Upper lobe of left lung (tissue), 6 donors: ENCODE measurements around the gene ADAMTS17. TPM values are rescaled to one million over a fixed set of nuclear protein-coding genes. Genes with fewer than 3 reads are reported as not detected.

Experiments
- ATAC-seq, 2 donors: fragments of 200-7000 bp; cut with Tn5 transposase; one replicate each; pipeline ENCODE4 v1.9.1; 2022; ENCODE audit warnings: mild to moderate bottlenecking in 2 of 2, moderate library complexity in 2 of 2; ENCODE audit not compliant: low FRiP score in 2 of 2
- DNase-seq, 2 donors: peaks; one replicate each; pipeline ENCODE4 v3.0.0-alpha.2; 2019 to 2020
- H3K27ac ChIP-seq, 4 donors: fragments of 200-600 bp; sonication (generic); one replicate each; pipeline ENCODE4 v1.5.1; 2016 to 2019
- H3K27me3 ChIP-seq, 4 donors: fragments of 200-600 bp; sonication (generic); one replicate each; pipeline ENCODE4 v1.5.1; 2017 to 2019
- H3K36me3 ChIP-seq, 4 donors: fragments of 200-600 bp; sonication (generic); one replicate each; pipeline ENCODE4 v1.5.1; 2016 to 2019
- H3K4me1 ChIP-seq, 4 donors: fragments of 200-600 bp; sonication (generic); one replicate each; pipeline ENCODE4 v1.5.1; 2018 to 2019
- H3K4me3 ChIP-seq, 4 donors: fragments of 200-600 bp; sonication (generic); one replicate each; pipeline ENCODE4 v1.5.1; 2017 to 2019; ENCODE audit warnings: mild to moderate bottlenecking in 2 of 4, moderate library complexity in 1 of 4
- H3K9me3 ChIP-seq, 4 donors: fragments of 200-600 bp; sonication (generic); one replicate each; pipeline ENCODE4 v1.5.1; 2018 to 2019
- EP300 ChIP-seq, 4 donors: sonication (generic); formaldehyde crosslinking; IDR thresholded peaks; one replicate each; pipeline ENCODE4 v1.5.1; 2017; ENCODE audit warnings: antibody characterized with exemption in 4 of 4, control low read depth in 2 of 4
- POLR2A ChIP-seq, 4 donors: fragments of 450-650 bp; IDR thresholded peaks; one replicate each; pipeline ENCODE4 v1.5.1; 2016 to 2017; ENCODE audit warnings: antibody characterized with exemption in 4 of 4, mild to moderate bottlenecking in 2 of 4
- POLR2AphosphoS5 ChIP-seq, 2 donors: sonication (generic); formaldehyde crosslinking; IDR thresholded peaks; one replicate each; pipeline ENCODE4 v1.5.1; 2017; ENCODE audit warnings: antibody characterized with exemption in 2 of 2
- WGBS, 2 donors: methylation state at CpG; one replicate each; pipeline ENCODE4 v1.1.5; 2017 to 2018; 5-methylcytosine and 5-hydroxymethylcytosine counted together
- total RNA-seq, 6 donors: library from RNA; depleted of rRNA in 4 of 6; stranded (reverse); fragments of >200 nt in 4 of 6; gene quantifications; one replicate each; pipeline versions ENCODE4 v1.1.0 to v1.2.1, GENCODE V29; 2016 to 2021
- TF ChIP-seq, protein P1 (sequence below), 6 experiments: fragments of 450-650 bp in 4 of 6; fragments of 200-600 bp in 2 of 6; sonication (generic) in 2 of 6; IDR thresholded peaks; one replicate each; pipeline ENCODE4 v1.5.1; 2016 to 2019; ENCODE audit warnings: antibody characterized with exemption in 6 of 6
- donor health status: DM: no; HTN: no; CAD: no; lungs with moderate emphysema.
- donor health status: DM: no; HTN: yes; CAD: no; lungs with severe emphysema.

Gene ADAMTS17
- total RNA-seq, 6 donors from 2014 or later, result 3.2 to 11.5 (median 5.7) TPM

DNA sequence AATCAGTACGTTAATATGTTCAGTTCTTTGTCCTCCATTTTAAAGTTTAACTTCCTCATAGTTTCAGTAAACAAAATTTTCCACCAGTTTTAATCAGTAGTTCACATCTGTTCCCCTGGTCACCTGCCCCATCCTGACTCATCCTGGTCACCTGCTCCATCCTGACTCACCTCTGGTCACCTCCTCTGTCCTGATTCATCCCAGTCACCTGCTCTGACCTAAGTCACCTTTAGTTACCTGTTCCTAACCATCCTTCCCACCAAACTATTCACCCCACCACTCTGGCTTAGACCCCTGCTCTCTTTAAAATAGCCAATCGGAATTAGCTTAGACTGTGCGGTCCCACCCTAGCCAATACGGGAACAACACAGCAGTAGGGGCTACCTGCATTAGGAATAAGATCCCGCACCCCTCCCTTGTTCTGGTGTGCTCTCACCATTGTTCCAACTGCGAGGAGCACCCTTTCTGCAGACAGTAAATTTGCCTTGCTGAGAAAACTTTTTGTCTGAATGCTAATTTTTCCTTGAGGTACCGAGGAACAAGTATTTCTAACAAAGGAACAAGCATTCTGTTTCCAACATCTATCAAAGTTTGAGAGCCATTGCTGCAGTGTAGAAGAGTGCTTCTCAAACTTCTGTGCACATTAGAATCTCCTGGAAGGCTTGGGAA is 169.3 kb downstream of the ADAMTS17 start:
- Histone ChIP-seq H3K27me3 (no peaks in the 10 kb centered on the region), H3K9me3 (peaks cover 8 to 28% (median 16%) of the 10 kb centered on the region in 4 donors), H3K4me1 (no peaks in the 10 kb centered on the region), H3K36me3 (no peaks in the 10 kb centered on the region), H3K27ac (no peak overlapping the region), H3K4me3 (no peak overlapping the region)
- no peak for TF ChIP-seq EP300 (IDR thresholded peaks at IDR 0.05)
- TF ChIP-seq POLR2A (IDR thresholded peaks at IDR 0.05), result no peak
- TF ChIP-seq POLR2AphosphoS5 (IDR thresholded peaks at IDR 0.05), result no peak
- TF ChIP-seq, protein P1, sequence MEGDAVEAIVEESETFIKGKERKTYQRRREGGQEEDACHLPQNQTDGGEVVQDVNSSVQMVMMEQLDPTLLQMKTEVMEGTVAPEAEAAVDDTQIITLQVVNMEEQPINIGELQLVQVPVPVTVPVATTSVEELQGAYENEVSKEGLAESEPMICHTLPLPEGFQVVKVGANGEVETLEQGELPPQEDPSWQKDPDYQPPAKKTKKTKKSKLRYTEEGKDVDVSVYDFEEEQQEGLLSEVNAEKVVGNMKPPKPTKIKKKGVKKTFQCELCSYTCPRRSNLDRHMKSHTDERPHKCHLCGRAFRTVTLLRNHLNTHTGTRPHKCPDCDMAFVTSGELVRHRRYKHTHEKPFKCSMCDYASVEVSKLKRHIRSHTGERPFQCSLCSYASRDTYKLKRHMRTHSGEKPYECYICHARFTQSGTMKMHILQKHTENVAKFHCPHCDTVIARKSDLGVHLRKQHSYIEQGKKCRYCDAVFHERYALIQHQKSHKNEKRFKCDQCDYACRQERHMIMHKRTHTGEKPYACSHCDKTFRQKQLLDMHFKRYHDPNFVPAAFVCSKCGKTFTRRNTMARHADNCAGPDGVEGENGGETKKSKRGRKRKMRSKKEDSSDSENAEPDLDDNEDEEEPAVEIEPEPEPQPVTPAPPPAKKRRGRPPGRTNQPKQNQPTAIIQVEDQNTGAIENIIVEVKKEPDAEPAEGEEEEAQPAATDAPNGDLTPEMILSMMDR (IDR thresholded peaks at IDR 0.05), result no peak
- WGBS, 2 donors, result 95 to 96% methylated on average over 7 of the region's 7 CpGs
- DNase-seq, result no peak
- no peak for ATAC-seq

DNA sequence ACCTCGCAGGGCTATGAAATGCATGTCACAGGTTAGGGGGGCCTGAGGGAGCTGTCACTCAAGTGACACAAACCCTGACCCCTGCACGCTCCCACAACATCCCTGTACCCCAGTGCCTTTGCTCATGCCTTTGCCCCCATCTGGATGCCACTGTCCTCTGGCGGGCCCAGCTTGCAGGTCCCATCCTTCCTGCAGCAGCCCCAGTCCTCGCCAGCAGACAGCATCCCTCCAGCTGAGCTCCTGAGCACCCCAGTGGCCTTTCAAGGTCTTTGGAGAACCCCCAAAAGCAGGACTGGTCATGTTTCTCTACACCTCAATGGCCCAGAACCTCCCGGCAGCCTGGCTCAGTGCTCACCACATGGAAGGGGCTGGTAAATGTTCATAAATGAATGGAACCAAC is 170.4 kb downstream of the ADAMTS17 start:
- DNase-seq (no peak), ATAC-seq (no peak)
- H3K9me3 ChIP-seq, result peaks cover 8 to 28% (median 16%) of the 10 kb centered on the region in 4 donors
- no peaks in the 10 kb centered on the region for H3K36me3 ChIP-seq
- no peaks in the 10 kb centered on the region for H3K27me3 ChIP-seq
- no peak for TF ChIP-seq POLR2AphosphoS5 (IDR thresholded peaks at IDR 0.05)
- TF ChIP-seq POLR2A (IDR thresholded peaks at IDR 0.05), result no peak
- TF ChIP-seq, protein P1 (IDR thresholded peaks at IDR 0.05), result no peak
- TF ChIP-seq EP300 (IDR thresholded peaks at IDR 0.05), result no peak
- no peak overlapping the region for H3K4me3 ChIP-seq
- H3K4me1 ChIP-seq, result no peaks in the 10 kb centered on the region
- H3K27ac ChIP-seq, result no peak overlapping the region
- WGBS, 2 donors, result 86 to 99% methylated on average over 4 to 5 of the region's 5 CpGs

DNA sequence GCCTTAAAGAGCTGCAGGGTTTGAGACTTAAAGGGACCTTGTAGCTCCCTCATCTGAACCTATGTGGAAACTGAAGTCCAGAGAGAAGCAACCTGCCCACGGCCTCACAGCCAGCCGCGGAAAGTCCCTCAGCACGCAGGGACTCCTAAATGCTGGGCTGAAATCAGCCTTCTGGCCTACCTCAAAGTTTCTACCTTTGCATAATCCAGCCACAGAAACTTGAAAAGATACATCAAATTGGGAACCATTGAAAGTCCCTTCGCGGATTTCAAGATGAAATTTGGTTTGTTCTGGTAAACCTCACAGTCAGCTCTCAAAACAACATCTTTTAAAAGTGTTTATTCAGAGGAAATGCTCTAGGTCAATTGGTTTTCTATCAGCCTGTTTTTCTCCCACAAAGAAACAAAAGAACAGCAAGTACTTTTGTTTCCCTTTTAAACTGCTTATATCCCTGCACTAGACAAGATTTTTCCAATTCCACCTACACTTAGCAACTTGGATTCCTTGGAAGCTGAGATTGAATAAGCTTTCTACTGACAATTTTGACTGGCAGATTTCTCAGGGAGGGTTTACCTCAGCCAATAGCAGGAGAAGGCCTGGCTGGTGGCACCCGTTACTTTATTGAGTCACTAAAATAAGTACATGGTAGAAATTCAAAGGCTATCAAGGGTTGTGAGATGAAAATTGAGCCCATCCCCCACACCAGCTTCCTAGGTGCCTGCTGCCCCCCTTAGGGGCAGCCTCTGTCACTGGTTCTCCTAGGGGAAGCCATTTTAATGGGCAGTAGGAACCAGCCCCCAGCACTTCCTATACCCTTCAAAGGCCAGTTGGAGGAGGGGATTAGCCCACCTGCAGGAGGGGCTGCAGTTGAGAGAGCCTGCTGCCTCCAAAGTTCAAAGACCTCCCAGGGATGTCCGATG is 171.2 kb downstream of the ADAMTS17 start:
- Histone ChIP-seq H3K4me1 (no peaks in the 10 kb centered on the region), H3K27ac (no peak overlapping the region), H3K4me3 (no peak overlapping the region), H3K27me3 (no peaks in the 10 kb centered on the region), H3K9me3 (peaks cover 8 to 28% (median 16%) of the 10 kb centered on the region in 4 donors), H3K36me3 (no peaks in the 10 kb centered on the region)
- no peak for TF ChIP-seq EP300 (IDR thresholded peaks at IDR 0.05)
- TF ChIP-seq, protein P1 (IDR thresholded peaks at IDR 0.05), result no peak
- TF ChIP-seq POLR2AphosphoS5 (IDR thresholded peaks at IDR 0.05), result no peak
- no peak for TF ChIP-seq POLR2A (IDR thresholded peaks at IDR 0.05)
- ATAC-seq (no peak), DNase-seq (no peak)
- 79 to 88% methylated on average over 8 of the region's 8 CpGs for WGBS, 2 donors

DNA sequence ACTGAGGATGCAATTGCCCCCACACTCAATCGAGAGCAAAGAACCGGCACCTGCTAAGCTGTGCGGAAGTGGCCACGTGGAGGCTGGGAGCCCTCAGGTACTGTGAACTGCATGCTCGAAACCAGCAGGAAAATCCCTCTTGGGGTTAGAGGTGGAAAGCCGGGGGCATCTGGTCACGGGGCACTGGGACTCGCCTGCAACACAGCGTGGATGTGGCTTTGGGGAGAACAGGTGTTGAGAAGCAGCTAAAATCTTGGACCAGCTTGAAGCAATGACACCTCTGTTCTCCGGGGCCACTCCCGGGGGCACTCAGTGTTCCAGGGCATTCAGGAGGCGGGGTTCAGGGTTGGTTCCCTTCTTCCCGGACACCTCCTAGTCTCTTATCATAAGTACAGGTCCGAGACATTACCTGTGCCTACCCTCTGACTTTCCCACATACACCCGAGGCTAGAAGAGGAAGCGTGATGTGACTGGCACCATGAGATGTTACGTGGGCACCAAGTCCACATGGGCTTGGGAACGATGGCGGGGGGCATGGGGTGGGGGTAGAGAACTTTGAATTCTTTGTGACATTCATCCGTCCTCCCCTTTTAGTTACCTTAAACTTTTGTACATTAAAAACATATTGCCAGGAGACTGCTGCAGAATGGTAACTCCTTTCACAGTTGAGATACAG is 172.0 kb downstream of the ADAMTS17 start:
- Histone ChIP-seq H3K4me1 (no peaks in the 10 kb centered on the region), H3K27ac (no peak overlapping the region), H3K9me3 (peaks cover 8 to 28% (median 16%) of the 10 kb centered on the region in 4 donors), H3K4me3 (no peak overlapping the region), H3K36me3 (no peaks in the 10 kb centered on the region), H3K27me3 (no peaks in the 10 kb centered on the region)
- WGBS, 2 donors, result 89% methylated on average over 18 to 20 of the region's 20 CpGs
- DNase-seq (no peak), ATAC-seq (no peak)
- no peak for TF ChIP-seq POLR2A (IDR thresholded peaks at IDR 0.05)
- no peak for TF ChIP-seq EP300 (IDR thresholded peaks at IDR 0.05)
- no peak for TF ChIP-seq POLR2AphosphoS5 (IDR thresholded peaks at IDR 0.05)
- TF ChIP-seq, protein P1 (IDR thresholded peaks at IDR 0.05), result no peak
